ENCODE results near the gene CROCC2. TPM values are rescaled to one million over a fixed set of nuclear protein-coding genes. Genes with fewer than 3 reads are reported as not detected.

Gene CROCC2
- not detected in 2 replicates for total RNA-seq (2014; rRNA removed; shearing (Covaris generic))
- polyA plus RNA-seq (2014; cell fraction: nucleus; rRNA removed): not detected in 2 replicates

DNA sequence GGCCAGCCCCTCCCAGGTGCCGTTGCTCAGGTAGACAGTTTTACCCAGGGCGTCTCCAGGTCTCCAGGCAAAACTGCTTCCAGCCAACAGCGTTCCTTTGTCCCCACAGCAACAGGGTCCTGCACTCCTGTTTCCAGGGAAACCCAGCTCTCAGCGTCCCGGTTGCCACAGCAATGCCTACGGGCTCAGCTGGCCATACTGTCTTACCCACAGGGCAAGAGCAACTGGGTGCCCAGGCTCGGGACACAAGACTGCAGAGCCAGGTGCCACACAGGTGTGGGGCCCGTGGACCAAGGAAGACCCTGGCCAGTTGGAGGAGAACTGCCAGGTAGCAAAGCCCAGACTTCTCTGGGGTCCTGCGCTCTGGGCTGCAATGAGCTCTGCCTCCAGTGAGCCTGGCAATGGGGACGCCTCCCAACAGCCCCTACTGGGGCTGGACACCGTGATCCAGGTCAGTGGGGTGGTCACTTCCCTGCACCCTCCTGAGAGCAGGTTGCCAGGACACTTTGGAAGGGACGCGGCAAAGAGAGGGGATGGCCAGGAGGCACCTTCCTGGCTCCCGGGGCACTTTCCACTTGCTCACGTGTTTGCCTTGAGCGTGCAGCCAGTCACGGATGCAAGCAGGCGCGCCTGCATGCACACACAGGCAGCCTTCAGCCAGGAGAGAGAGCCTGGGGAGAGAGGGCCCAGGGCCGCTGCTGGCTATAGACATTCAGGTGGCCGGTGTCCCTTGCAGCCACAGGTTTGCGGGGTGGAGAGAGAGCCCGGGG, at the start of gene CROCC2:
Gene CROCC2, plus strand, starts transcription at position 196 of the 770 bp plus-strand sequence. Its CDS starts 178 bp downstream, at position 374.
- DNase-seq (ENCODE audit: extremely low read depth, low read depth): no peak

DNA sequence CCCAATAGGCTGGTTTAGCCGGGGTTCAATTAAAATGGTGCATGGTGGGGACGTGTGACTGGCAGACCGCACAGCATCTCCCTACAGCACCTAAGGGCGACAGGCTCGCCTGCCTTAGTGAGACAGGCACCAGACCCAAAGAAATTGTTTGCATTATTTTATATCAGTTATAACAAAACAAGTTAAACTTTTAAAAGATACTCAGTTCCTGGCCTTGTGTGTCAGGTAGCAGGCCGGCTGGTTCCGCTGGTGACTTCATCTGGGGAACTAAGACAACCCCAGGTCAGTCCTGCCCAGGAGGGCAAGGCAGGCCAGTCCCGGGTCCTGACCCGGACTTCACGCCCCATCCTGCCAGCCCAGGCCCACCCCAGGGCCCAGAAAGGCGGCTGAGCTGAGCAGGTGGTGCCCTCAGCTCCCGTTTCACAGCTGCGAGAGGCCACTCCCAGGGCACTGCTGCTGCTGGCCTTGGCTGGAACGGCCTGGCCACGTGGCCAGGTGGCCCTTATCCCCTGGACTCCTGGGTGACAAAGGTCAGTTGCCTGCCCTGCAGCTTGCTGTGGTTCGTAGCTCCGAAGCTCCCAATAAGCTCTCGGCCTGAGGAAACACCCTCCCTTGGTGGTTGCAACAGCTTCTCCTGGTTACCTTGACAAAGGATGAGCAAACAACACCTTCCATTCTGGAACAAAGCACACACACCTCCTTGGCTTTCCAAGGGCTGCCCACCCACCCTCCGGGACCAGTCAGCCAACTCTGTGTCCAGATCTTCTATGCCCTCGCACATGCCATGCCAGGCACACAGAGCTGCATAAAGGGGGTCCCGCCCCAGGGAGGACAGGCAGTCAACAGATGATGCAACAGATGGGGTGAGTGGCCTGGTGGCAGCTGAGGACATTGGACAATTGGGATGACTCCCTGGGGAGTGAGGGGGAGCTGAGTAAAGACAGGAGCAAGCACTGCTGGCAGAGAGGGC, 48.8 kb upstream of the CROCC2 start:
- no peak for DNase-seq (ENCODE audit: extremely low read depth, low read depth)

DNA sequence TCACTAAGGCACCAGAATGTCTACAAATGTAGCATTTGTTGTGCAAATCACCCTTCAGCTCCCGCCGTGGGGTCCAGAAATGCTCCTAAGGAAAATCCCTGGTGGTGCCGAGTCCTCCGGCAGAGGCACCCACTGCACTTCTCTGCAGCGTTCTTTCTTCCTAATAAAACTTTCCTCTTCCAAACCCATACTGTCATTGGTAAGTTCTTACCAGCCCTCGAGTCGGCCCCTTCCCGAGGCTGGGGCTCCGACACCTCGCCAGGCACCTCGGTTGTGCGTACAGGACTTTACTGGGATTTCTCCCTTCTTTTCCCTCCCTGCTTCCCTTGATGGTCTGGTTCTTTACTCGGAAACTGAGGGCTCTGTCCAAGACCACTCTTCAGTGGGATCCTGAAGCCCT, 47.8 kb upstream of the CROCC2 start:
- DNase-seq (ENCODE audit: extremely low read depth, low read depth): no peak

DNA sequence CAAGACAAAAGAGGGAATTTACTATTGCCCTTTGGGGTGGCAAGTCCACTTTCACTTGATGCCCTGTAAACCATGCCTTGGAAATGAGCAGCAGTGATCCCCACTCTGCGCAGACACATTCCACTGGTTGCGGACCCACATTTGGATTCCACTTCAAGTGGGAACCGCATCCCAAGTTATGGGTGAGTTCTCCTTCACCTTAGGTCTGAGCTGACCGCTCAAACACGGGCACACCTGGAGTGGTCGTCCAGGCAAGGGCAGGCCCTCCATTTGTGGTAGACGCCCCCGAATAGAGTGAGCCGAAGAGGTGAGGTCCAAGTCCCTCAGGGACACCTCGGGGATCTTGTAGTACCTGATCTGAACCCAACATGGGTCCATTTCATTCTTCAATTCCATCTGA, 47.3 kb upstream of the CROCC2 start:
- DNase-seq (ENCODE audit: extremely low read depth, low read depth): no peak

DNA sequence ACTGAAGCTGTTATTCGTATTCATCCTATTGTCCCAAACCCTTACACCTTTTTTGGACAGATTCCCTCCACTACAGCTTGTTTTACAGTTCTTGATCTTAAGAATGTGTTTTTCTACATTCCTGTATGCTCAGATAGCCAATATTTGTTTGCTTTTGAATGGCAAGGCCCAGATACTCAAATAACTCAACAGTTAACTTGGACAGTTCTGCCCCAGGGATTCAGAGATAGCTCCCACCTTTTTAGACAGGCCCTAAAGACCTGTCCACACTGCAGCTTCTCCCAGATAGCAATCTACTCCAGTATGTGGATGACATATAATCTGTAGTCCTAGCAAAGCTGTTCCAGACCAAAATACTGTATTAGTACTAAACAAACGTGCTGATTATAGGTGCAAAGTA, 44.6 kb upstream of the CROCC2 start:
- DNase-seq (ENCODE audit: extremely low read depth, low read depth): no peak

DNA sequence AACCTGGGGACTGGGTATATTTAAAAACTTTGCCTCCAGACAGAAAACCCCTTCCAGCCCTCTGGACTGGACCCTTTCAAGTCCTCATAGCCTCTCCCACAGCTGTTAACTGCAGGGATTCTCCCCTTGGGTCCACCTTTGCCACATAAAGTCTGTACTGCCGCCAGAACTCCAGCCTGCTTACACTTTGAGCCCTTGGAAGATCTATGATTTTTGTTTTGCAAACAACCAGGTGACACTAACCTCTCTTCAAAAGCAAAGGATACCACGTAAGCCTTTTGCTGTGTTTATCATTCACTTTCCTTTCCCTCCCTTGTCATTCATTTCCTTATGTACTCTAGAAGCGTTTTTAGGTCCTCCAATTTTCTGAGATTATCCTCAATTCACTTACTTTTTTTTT, 41.7 kb upstream of the CROCC2 start:
- DNase-seq (ENCODE audit: extremely low read depth, low read depth): no peak

DNA sequence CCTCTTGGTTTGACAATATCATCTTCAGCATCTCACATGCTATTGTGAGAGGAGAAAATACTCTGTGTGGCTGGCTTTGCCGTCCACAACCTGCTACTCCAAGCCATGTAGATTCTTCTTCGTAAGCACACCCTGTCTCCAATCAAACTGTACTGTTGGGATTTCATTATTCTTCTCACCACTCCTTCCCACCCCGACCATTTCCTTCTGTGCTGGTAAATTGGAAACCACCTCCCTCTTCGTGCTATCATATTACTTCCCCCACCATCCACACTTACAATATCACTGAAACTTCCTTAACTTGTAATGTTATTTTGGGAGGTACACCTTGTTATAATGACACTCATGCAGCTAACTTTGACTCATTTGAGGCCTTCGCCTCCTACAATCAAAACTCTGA, 40.7 kb upstream of the CROCC2 start:
- no peak for DNase-seq (ENCODE audit: extremely low read depth, low read depth)

DNA sequence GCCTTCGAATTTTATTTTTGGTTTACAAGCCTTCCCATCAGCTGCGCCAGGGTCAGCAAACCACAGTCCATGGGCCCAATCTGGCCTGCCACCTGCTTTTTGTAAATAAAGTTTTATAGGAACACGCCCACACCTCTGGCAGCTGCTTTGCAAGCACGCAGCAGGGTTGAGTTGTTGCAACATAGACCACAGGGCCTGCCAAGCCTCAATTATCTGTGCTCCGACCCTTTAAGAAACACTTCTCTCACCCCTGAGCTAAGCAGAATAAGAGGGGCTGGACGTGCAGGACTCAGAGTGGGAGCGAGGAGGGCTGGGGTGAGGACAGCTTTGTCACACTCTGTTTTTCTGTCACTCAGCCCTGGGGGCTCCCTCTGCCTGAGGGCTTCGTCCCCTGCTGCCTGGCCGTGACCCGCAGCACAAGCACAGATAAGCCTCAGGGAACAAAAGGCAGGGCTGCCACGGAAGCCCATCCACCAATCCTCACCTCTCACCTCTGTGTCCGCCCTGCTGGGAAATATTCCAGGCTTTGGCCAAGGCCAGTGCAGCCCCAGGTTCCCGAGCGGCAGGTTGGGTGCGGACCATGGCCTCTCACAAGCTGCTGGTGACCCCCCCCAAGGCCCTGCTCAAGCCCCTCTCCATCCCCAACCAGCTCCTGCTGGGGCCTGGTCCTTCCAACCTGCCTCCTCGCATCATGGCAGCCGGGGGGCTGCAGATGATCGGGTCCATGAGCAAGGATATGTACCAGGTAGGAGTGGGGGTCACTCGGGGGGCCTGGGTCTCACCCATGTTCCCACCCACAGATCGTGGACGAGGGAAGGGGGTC, 37.6 kb upstream of the CROCC2 start, which contains the start of gene AGXT:
Gene AGXT, plus strand, starts transcription at position 539 of the 823 bp plus-strand sequence. Its CDS starts 42 bp downstream, at position 581.
- no peak for DNase-seq (ENCODE audit: extremely low read depth, low read depth)

DNA sequence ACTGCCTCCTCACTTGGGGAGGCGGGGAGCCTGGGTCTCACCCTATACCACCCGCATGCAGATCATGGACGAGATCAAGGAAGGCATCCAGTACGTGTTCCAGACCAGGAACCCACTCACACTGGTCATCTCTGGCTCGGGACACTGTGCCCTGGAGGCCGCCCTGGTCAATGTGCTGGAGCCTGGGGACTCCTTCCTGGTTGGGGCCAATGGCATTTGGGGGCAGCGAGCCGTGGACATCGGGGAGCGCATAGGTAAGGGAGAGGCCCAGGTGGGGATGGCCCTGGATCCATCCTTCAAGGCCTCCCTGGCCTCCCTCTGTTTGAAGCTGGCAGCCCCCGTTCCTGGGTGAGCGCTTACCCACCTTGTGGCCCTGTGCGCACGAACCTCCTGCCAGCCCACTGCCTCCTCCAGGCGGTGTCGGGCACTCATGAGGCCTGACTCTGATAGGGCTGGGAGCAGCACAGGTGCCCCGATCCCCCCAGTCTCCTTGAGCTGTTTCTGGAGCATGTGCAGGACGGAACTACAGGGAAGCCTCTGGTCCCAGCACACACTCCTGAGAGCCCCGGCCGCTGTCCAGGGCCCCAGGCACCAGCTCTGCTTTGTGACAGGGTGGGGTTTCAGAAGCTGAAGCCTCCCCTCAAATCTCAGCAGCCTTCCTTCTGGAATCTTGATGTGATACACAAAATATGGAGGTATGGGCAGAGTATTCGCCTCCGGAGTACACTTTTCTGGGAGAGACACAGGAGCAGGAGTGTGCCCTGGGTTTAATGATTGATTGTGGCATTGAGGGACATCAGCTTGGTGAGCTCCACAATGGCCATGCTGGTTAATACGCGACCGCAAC, 36.8 kb upstream of the CROCC2 start:
- no peak for DNase-seq (ENCODE audit: extremely low read depth, low read depth)

DNA sequence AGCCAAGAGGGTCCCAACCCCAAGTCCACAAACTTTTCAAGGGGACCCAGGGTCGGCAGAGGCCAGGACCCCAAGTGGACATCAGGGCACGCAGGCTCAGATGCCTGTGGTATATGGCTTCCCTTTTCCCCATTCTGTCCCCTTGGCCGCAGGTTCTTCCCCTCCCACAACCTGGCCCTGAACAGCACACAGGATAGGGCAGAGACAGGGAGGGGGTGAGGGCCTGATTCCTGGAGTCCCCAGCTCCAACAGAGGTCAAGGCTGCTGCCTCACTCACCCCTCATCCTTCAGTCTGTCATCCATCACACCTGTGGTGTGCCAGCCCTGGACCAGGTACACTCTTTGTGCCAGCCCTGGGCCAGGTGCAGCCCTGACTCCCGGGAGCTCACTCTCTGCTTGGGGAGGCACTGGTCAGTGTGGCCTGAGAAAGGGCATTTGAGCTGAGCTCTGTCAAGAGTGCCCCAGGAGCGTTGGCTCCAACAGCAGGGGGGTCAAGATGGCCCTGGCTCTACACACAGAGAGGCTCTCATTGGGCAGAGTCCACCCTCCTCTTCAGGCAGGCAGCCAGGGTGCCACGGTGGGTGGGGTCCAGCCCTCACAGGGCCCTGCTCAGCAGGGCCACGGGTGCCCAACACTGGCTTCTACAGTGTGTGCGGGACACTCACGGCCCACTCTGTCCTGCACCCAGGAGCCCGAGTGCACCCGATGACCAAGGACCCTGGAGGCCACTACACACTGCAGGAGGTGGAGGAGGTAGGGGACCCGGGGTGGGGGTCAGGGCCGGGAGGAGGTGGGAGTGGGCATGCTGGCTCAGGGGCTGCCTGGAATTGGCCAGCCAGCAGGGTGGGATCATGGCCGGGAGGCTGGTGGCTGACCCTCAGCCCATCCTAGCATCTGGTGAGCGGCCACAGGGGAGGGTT, 35.9 kb upstream of the CROCC2 start:
- DNase-seq (ENCODE audit: extremely low read depth, low read depth): no peak

DNA sequence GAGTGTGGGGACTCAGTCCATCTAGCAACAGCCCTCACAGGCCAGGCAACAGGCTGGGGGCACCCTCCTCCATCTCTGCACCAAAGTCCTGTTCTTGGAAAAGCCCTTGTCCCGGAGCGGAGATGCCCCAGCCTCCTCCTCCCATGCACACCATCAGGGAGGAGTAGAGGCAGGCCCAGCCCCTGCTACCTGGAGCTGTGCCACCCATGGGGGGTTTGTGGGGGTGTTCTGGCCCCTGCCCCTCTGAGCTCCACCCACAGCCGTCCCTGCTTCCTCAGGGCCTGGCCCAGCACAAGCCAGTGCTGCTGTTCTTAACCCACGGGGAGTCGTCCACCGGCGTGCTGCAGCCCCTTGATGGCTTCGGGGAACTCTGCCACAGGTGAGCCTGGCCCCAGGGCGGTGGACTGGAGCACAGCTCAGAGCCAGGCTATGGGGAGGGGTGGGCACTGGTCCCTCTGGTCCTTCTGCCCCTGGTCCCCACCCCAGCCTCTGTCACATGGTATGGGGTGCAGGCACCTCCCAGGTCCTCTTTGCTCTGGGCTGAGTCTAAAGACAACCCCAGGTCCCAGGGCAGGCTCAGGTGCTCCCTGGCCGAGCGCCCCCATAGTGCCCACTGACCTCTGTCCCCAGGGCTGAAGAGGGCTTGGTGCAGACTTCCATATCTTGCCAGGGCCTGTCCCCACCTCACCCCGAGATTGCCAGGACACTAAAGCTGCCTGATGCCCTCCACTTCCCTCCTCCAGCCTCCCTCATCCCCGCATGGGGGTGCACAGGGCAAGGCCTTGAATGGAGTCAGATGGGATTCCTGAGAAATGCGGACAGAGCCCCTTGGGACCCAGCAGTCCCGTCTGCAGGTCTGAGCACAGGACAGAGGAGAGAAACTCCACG, 34.8 kb upstream of the CROCC2 start:
- no peak for DNase-seq (ENCODE audit: extremely low read depth, low read depth)

- no peak for DNase-seq (ENCODE audit: extremely low read depth, low read depth)
Measured at GRCh38 chr2:240872317-240873097, 33.6 kb upstream of the CROCC2 start.

DNA sequence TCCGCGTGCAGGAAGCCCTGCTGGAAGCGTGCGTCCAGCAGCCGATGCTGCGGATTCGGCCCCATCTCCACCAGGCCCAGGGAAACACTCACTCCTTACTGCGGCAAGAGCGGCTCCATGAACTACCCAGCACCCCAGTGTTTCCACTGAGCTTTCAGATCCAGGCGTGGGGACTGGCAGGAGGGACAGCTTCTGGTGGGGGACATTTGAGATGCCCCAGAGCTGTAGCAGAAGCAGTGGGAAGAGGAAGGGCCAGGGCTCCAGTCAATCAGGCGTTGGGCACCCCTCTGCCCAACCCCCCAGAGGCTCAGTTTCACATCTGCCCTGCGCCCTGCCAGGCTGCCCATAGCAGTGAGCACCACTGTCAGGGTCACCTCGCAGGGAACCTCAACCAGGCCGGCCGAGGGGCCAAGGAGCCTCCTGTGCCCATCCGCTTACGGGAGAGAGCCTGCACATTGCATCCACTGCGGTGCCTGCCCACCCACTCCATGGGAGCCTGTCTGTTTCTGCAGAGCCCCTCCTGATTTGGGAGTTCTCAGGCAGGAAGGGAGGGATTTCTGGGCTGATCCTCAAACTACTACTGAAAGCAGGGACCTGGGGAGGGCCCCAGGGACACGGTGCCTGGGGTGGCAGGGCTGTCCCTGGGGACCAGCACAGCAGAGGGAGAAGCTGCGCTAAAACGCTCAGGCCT, 32.9 kb upstream of the CROCC2 start:
- DNase-seq (ENCODE audit: extremely low read depth, low read depth): no peak

- DNase-seq (ENCODE audit: extremely low read depth, low read depth): no peak
Measured at GRCh38 chr2:240873805-240874714, 32.1 kb upstream of the CROCC2 start.

DNA sequence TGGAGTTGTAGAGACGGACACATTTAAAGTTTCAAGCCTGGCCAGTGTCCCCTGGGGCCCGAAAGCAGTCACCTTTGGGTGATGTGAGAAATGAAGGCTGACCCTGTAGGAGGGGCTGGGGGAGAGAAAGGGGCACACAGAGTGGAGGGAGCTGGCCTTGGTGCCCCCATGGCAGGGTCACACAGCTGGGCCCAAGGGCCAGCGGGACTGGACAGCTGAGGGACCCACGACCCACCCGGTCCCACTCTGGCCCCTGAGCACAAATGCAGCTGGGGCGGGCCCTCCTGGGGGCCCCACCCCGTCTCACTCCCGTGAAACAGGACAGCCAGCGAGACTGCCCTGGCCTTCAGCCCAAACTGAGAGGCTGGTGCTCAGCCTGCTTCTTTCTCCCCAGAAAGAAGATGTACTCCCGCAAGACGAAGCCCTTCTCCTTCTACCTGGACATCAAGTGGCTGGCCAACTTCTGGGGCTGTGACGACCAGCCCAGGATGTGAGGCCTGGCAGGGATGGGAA, 31.4 kb upstream of the CROCC2 start:
- DNase-seq (ENCODE audit: extremely low read depth, low read depth): no peak

All from NCI-H460 (cell line).